ENCODE results near the gene TRIM71.

TRIM71 gene

GRCh38 chr3:32868719-32869512 lies 51.1 kb downstream of the TRIM71 start:
- DNase-seq, result no peak

- DNase-seq, result no peak
Observed at GRCh38 chr3:32869513-32870047, 51.8 kb downstream of the TRIM71 start.

GRCh38 chr3:32870373-32871095 lies 52.7 kb downstream of the TRIM71 start:
- no peak for DNase-seq

GRCh38 chr3:32871273-32871672 lies 53.5 kb downstream of the TRIM71 start:
- DNase-seq, result no peak

- DNase-seq, result no peak
Observed at GRCh38 chr3:32872487-32873382, 54.9 kb downstream of the TRIM71 start.

- DNase-seq, result no peak
Observed at GRCh38 chr3:32873531-32874130, 55.8 kb downstream of the TRIM71 start.

GRCh38 chr3:32876920-32877319 lies 59.1 kb downstream of the TRIM71 start:
- no peak for DNase-seq

- DNase-seq, result no peak
Observed at GRCh38 chr3:32877598-32877997, 59.8 kb downstream of the TRIM71 start.

- DNase-seq, result no peak
Observed at GRCh38 chr3:32880225-32880624, 62.4 kb downstream of the TRIM71 start.

- DNase-seq, result no peak
Observed at GRCh38 chr3:32881624-32882023, 63.8 kb downstream of the TRIM71 start.

GRCh38 chr3:32882189-32882588 lies 64.4 kb downstream of the TRIM71 start:
- DNase-seq, result no peak

- peak in 1 of 2 donors; percentile 10 for DNase-seq
Observed at GRCh38 chr3:32882603-32883025, 64.8 kb downstream of the TRIM71 start.

GRCh38 chr3:32883817-32884216 lies 66.0 kb downstream of the TRIM71 start:
- DNase-seq, result no peak

- DNase-seq, result no peak
Observed at GRCh38 chr3:32884591-32884990, 66.8 kb downstream of the TRIM71 start.

GRCh38 chr3:32885283-32885901 lies 67.6 kb downstream of the TRIM71 start:
- no peak for DNase-seq

- DNase-seq, result no peak
Observed at GRCh38 chr3:32886296-32886695, 68.5 kb downstream of the TRIM71 start.

- no peak for DNase-seq
Observed at GRCh38 chr3:32886911-32887310, 69.1 kb downstream of the TRIM71 start.

- DNase-seq, result no peak
Observed at GRCh38 chr3:32888739-32889138, 70.9 kb downstream of the TRIM71 start.

- DNase-seq, result no peak
Observed at GRCh38 chr3:32890420-32891276, 72.9 kb downstream of the TRIM71 start.

- no peak for DNase-seq
Observed at GRCh38 chr3:32891365-32891764, 73.6 kb downstream of the TRIM71 start.
